Esophagus muscularis mucosa (tissue), 3 donors: Measurements from ENCODE around the gene DDX24.

Experiments
- CTCF ChIP-seq, 3 experiments: fragments of 200-600 bp in 2 of 3; fragments of 450-650 bp in 1 of 3; sonication (generic) in 2 of 3; IDR thresholded peaks; one replicate each; pipeline ENCODE4 v1.5.1; 2017 to 2019; ENCODE audit warnings: antibody characterized with exemption in 3 of 3, mild to moderate bottlenecking in 2 of 3, moderate library complexity in 1 of 3
- POLR2A ChIP-seq: fragments of 450-650 bp; IDR thresholded peaks from one replicate; pipeline ENCODE4 v1.6.1; 2017; ENCODE audit warnings: antibody characterized with exemption, moderate library complexity, mild to moderate bottlenecking, low read depth

GRCh38 chr14:94113490-94113889, 32.5 kb upstream of the DDX24 start:
- TF ChIP-seq CTCF (IDR thresholded peaks at IDR 0.05) = no peak
- TF ChIP-seq POLR2A = no peak
